ENCODE results near the gene ODAD3.
"Not testable (repeated sequence)": the region's sequence is repeated elsewhere in the genome, so short reads cannot be mapped to it uniquely, and the experiment has no call there.

ODAD3 gene

DNA sequence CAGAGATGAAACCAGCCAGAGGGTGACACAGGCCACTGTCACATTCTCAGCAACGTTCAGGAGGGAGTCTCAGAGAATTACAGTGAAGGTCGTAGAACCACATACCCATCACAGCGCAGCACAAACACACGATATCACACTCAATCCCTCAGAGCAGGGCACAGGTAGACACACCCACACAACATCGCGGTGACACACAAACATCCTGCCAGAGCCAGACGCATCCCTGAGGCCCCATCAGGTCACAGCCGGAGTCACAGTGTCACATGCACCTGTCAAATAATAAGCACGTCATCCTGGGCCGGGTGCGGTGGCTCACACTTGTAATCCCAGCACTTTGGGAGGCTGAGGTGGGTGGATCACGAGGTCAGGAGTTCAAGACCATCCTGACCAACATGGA, 28.5 kb upstream of the ODAD3 start:
- intact Hi-C loops (cut with DNase I), result no loop called here
- DNase-seq, result no peak

DNA sequence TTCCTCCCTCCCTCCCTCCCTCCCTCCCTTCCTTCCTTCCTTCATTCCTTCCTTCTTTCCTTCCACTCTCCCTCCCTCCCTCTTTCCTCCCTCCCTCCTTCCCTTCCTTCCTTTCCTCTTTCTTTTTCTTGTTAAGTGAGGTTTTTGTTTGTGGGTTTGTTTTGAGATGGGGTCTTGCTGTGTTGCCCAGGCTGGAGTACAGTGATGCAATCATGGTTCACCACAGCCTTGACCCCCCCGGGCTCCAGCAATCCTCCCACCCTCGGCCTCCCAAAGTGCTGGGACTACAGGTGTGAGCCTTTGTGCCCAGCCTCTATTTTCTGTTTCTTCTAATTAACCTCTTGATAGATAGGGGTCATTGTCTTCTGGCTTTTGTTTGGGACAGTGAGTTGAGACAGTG, 26.5 kb upstream of the ODAD3 start:
- no peak for DNase-seq
- intact Hi-C loops (cut with DNase I), result no loop called here

DNA sequence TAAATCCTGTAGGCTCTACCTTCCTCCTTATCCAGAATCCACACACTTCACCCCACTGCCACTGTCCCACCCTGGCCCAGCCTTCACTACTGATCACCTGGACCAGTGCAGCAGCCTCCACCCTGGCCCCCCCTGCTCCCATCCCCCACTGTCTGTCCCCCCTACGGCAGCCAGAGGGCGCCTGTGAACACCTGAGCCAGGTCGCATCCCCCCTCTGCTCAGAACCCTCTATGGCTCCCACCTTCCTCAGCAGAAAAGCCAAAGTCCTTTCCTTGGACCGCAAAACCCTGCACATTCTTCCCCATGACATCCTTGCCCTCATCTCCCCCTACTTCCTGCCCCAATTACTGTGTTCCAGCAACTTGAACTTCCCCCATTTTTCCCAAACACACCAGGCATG, 25.3 kb upstream of the ODAD3 start:
- DNase-seq, result no peak
- intact Hi-C loops (cut with DNase I), result no loop called here

DNA sequence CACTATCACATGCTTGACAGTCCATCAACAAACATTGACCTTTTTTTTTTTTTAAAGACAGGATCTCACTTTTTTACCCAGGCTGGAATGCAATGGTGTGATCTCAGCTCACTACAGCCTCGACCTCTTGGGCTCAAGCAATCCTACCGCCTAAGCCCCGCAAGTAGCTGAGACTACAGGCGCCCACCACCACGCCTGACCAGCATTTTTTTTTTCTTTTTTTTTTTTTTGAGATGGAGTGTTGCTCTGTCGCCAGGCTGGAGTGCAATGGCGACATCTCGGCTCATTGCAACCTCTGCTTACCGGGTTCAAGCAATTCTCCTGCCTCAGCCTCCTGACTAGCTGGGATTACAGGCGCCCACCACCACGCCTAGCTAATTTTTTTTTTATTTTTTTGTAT, 24.0 kb upstream of the ODAD3 start:
- intact Hi-C loops (cut with DNase I), result not testable (repeated sequence)

DNA sequence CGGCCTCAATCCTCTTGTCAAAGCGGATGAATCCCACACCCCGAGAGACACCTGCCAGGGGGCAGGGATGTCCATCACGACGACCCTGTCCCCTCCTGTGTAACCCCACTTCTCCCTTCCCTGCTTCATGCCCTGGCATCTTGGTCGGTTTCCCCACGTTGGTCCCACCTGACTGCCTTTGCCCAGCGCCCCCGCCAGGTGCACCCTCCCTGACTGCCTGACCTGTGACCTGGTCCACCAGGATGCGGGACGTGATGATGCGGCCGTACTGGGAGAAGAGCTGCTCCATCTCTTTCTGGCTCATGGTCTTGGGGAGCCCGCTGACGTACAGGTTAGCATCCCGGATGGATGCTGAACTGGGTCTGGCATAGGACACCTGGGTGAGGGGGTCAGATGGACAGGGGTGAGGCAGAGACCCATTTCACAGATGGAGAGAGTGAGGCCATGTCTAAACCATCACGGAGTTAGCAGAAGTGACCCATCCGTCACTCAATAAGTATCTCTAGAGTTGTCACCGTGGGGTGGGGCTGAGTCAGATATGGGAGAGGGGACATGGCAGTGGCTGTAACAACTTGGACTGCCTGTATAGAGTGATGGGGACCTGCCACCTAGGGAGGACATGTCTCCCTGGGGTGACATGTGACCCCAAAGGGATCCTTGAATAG, 23.4 kb upstream of the ODAD3 start:
- intact Hi-C loops (cut with DNase I), result no loop called here
- no peak for DNase-seq

More for the DNA sequence above, 24.0 kb upstream of the ODAD3 start:
- DNase-seq, result not testable (repeated sequence)

DNA sequence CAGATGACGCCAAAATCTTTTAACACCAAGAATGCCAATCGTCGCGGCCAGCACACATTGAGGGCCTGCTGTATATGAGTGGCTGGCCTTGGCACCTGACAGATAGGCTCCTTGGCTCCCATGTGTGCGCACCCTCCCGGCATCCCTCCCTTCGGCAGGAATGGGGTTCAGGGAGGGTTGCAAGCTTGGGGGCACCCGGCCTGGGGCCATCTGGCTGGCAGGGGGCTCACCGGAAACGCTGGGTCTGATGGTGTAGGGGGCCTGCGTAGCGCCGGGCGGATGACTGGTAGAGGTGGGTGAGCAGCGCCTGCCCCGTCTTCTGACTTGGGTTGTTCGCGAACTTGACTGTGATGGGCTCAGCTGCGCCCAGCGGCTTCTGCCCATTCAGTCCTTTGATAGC, 22.9 kb upstream of the ODAD3 start:
- DNase-seq, result no peak
- intact Hi-C loops (cut with DNase I), result no loop called here

DNA sequence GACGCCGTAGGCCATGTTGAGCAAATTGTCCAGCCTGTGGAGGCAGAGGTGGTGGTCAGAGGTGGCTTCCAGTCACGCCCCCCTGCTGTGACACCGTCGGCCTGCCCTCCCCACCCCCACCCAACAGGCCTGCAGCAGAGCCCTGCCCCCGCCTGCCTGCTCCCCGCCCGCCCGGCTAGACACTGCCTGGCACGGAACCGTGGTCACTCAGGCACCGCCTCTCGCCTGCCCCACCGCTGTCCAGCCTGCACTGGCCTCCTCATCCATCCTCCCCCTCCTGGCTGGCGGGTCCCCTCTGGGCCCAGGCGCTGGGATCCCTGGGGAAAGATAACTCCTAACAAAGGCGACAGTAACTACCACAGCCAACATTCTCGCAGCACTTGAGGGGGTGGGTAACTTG, 22.2 kb upstream of the ODAD3 start:
- intact Hi-C loops (cut with DNase I), result no loop called here
- peak; percentile 77 to 99 (median 88) for DNase-seq

DNA sequence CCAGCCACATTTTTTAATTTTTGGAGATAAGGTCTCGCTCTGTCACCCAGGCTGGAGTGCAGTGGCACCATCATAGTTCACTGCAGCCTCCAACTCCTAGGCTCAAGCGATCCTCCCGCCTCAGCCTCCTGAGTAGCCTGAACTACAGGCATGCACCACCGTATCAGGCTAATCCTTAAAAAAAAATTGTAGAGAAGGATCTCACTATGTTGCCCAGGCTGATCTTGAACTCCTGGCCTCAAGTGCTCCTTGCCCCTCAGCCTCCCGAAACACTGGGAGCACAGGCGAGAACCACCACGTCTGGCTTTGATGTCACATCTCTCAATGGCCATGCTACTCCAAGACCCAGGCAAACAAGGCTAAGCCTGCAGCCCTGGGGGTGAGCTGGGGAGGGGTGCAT, 21.7 kb upstream of the ODAD3 start:
- intact Hi-C loops (cut with DNase I), result no loop called here

DNA sequence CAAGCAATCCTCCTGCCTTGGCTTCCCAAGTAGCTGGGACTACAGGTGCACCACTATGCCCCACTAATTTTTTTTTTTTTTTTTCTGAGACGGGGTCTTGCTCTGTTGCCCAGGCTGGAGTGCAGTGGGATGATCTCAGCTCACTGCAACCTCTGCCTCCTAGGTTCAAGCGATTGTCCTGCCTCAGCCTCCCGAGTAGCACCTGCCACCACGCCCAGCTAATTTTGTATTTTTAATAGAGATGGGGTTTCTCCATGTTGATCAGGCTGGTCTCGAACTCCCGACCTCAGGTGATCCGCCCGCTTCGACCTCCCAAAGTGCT, 20.3 kb upstream of the ODAD3 start:
- DNase-seq; intact Hi-C loops (cut with DNase I): not testable (repeated sequence)

More for the DNA sequence above, 21.7 kb upstream of the ODAD3 start:
- DNase-seq, result no peak

DNA sequence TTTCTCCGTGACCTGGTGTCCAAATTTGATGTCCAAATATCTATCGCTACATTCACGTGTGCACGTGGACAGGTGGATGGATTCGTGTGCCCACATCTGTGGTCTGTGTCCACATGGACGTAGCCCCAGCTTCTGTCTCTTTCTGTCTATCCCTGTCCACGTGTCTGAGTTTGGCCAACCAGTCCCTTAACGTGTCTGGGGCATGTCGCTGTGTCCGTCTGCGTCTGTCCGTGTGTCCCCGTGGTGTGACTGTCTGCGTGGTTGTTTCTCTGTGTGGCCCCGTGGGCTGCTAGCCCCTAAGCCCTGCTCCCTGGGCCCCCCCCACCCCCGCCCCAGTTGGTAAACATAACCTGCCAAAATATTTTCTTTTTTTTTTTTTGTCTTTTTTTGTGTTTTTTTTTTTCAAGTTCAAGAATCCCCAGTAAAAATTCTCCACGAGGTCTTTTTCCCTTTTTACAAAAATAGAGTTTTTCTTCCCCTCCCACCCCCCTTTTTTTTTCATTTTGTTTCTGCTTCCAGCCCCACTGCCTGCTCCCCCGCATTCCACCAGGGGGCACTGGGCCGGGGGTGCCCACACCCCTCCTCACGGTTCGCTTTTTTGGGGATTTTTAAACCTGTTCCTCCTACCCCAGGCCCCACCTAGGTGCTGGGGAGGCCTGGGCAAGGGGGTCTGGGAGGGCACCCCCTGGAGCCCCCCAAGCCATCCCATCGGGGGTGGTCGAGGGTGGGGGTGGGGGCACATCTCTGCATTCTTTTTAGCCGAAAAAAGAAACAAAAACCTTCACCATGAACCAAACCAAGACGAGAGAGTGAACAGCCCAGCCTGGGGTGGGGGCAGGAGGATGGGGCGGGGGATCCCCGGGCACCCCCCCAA, 18.8 kb upstream of the ODAD3 start:
- intact Hi-C loops (cut with DNase I), result no loop called here
- no peak for DNase-seq

DNA sequence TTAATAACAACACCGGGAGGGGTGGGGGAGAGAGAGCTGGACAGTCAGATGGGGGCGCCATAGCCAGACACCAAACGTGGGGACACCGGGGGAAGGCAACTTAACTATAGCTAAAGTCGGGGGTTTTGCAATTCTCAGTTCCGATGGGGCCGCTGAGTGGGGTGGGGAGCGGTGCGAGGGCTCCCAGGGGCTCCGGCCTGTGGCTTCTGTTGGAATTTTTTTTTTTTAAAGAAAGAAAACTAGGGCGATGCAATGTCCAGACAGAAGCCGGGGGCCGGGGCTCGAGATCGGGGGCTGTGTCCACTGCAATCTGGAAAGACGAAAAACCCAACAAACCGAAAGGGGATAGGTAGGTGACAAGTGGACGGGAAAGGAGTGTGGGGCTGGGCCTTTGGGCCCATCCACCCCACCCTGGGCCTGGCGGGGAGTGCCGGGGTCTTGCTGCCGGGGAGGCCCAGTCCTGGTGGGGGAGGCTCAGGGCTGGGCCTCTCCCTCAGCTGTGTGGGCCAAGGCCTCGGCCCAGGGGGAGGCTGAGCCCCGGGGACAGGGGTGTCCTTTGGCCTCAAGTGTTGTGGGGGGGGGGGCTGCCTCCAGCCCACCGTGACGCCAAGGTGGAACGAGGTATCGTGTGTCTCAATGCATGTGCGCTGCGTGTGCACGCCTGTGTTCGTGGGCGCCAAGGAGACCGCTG, 17.8 kb upstream of the ODAD3 start:
- DNase-seq, result peak in 1 of 10 donors; percentile 88
- intact Hi-C loops (cut with DNase I), result no loop called here

DNA sequence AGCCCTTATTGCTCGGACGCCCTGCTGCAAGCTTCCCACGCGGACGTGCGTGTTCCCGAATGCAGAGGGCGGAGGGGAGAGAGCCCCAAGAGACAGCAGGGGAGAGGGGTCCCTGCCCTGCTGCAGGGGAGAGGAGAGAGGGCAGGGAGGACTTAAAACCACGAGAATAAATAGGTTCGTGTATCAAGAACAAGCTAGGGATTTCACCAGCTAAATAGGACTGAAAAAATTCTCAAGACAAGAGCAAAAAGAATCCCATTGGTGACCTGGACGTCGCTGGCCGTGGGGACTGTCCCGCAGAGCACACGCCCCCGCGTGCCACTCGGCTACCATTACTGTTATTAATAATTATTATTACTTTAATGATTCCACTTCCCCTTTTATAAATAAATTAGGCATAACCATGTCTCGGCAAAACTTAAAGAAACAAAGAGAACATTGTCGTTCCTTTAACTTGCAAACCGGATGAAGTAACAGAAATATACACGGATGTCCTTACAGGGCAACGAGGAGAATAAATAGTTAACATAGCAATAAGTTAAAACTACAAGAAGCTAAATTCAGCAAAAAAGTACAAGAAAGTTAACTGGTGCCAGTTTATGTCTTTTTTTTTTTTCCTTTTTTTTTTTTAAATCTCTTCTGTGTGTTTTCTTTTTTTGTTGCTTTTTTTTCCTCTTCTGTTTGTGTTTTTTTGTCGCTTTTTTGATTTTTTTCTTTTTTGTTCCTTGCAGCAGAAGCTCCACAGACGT, 17.1 kb upstream of the ODAD3 start:
- DNase-seq, result no peak
- intact Hi-C loops (cut with DNase I), result no loop called here

DNA sequence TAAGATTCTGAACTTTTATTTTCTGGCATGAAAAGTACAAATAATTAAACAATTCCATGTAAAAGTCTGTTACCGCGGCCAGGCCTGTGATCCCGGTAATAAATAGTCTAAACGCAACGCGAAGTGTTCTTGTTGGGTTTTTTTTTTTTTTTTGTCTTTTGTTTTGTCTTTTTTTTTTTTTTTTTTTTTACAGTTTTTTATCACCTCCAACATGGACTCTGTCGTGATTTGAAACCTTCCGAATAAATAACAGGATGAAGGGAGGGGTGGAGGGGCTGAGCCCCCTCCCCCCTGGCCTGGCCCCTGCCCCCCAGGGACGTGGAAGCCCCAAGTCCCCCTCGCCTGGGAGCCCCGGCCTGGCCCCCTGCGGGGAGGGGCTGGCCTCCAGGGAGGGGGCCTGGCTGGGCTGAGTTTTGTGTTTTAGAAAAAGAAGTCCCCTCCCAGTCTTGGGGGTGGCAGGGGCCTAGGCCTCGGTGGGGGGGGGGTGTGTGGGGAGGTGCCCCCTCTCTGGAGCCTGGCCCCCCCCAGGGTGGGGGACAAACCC, 16.5 kb upstream of the ODAD3 start:
- no peak for DNase-seq
- intact Hi-C loops (cut with DNase I), result no loop called here

DNA sequence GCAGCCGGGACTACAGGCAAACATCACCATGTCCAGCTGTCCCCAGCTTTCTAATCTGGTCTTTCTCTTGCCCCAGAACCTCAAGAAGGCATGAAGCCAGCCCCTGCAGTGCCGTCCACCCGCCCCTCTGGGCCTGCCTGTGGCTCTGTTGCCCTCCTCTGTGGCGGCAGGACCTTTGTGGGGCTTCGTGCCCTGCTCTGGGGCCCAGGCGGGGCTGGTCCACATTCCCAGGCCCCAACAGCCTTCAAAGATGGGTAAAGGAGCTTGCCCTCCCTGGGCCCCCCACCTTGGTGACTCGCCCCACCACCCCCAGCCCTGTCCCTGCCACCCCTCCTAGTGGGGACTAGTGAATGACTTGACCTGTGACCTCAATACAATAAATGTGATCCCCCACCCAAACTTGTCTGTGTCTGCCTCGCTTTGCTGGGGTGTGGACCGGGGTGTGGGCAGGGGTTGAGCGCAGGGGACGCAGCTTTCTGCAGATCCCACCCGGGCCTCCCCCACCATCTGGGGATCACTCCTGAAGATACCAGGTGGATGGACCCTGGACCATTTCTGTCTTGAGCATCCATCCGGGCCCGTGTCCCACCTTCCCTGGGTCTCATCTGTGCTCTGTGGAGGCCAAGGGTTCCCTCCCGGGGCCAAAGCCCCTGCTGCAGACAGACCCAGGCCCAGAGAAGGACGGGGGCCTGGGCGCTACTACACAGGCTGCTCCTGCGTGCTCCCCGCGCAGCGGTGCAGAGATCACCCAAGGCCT, 15.8 kb upstream of the ODAD3 start:
- intact Hi-C loops (cut with DNase I), result no loop called here
- no peak for DNase-seq

DNA sequence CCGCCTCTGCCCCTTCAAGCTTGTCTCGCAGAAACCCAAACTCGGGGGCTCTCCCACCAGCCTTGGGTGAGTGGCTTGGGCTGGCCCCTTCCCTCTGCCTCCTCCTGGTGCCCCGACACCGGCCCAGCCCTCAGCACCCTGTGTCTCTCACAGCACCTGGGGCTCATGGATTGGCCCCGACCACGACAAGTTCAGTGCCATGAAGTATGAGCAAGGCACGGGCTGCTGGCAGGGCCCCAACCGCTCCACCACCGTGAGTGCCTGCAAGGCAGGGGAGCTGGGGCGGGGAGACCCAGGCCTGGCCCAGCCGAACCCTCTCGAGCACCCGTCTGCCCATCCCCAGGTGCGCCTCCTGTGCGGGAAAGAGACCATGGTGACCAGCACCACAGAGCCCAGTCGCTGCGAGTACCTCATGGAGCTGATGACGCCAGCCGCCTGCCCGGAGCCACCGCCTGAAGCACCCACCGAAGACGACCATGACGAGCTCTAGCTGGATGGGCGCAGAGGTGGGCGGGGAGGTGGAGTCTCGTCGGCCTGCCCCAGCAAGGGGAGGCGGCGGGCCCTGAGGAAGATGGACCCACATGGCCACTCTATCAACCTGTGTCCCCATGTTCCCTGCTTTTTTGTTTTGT, 14.1 kb upstream of the ODAD3 start:
- DNase-seq, result peak in 1 of 10 donors; percentile 90
- intact Hi-C loops (cut with DNase I), result loop anchor here (5.0 to 10.0 kb wide), 2 partner anchors 67 to 314 kb away; partner anchors contain the start of gene EPOR

DNA sequence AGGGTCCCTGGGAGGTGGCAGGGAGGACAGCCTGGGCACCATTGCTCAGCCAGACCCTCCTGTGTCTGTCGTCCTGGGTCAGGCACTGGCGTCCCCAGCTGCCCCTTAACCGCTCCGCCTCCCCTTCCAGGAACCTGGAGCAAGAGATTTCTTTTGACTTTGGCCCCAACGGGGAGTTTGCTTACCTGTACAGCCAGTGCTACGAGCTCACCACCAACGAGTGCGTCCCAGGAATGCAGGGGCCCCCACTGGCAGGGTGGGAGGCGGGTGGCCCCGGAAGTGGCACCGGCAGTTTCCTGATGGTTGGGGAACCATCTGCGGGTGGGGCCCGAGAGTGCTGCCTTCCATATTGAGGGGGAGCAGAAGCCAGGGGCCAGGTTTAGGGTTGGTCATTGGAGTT, 13.5 kb upstream of the ODAD3 start:
- intact Hi-C loops (cut with DNase I), result loop anchor here (5.0 to 10.0 kb wide), 2 partner anchors 66 to 314 kb away; partner anchors contain the start of gene EPOR

DNA sequence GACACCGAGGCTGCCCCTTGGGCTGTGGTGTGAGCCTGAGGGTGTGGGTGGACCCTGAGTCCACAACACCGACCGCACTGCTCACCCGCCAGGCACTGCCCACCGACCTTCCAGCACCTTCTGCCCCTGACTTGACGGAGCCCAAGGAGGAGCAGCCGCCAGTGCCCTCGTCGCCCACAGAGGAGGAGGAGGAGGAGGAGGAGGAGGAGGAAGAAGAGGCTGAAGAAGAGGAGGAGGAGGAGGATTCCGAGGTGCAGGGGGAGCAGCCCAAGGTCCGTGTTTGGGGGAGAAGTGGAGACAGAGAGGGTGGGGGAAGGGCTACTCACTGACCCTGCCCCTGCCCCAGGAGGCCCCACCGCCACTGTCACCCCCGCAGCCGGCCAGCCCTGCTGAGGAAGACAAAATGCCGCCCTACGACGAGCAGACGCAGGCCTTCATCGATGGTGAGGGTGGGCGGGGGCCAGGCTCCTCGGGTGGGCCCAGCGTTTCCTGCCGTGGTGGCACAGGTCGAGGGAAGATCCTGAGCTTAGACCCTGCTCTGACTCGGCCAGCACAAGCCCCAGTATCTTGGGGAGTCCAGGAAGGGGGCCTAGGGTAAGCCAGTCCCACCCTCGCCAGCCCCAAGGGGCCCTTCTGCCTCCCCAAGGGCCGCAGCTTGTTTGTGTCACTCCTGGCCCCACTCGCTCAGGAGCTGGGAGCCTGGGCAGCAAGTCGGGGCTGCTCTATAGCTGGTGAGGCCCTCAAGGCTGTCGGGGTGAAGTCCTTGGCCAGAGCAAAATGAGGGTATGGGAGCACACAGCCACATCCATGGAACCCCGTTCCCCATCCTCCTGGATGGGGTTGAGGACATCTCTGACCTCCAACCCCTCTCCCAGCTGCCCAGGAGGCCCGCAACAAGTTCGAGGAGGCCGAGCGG, 12.7 kb upstream of the ODAD3 start:
- intact Hi-C loops (cut with DNase I), result loop anchor here (2.0 to 10.0 kb wide), 3 partner anchors 35 to 313 kb away; partner anchors contain the start of gene EPOR

More for the DNA sequence above, 13.5 kb upstream of the ODAD3 start:
- no peak for DNase-seq

More for the DNA sequence above, 12.7 kb upstream of the ODAD3 start:
- DNase-seq, result no peak

Measured in posterior cingulate gyrus (tissue), 11 donors.